Measurements from ENCODE around the gene DDHD1.
"Not testable (repeated sequence)": the region's sequence is repeated elsewhere in the genome, so short reads cannot be mapped to it uniquely, and the experiment has no call there.

DNA sequence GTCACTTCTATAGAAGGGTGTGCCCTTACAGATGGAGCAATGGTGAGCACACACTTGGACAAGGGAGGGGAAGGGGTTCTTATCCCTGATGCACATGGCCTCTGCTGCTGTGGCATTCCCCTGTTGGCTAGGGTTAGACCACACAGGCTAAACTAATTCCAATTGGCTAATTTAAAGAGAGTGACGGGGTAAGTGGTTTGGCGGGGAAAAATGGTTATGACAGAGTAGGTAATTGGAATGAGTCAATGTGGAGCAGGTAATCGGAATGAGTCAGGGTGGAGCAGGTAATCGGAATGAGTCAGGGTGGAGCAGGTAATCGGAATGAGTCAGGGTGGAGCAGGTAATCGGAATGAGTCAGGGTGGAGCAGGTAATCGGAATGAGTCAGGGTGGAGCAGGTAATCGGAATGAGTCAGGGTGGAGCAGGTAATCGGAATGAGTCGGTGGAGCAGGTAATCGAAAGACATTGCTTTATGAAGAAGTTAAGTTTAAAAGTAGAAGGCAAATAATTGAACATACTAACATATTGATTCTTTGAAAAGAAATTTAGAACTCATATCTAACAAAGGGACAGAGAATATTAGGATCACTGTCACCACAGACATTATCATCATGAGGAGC lies 28.4 kb upstream of the DDHD1 start:
- TF ChIP-seq, protein P1, sequence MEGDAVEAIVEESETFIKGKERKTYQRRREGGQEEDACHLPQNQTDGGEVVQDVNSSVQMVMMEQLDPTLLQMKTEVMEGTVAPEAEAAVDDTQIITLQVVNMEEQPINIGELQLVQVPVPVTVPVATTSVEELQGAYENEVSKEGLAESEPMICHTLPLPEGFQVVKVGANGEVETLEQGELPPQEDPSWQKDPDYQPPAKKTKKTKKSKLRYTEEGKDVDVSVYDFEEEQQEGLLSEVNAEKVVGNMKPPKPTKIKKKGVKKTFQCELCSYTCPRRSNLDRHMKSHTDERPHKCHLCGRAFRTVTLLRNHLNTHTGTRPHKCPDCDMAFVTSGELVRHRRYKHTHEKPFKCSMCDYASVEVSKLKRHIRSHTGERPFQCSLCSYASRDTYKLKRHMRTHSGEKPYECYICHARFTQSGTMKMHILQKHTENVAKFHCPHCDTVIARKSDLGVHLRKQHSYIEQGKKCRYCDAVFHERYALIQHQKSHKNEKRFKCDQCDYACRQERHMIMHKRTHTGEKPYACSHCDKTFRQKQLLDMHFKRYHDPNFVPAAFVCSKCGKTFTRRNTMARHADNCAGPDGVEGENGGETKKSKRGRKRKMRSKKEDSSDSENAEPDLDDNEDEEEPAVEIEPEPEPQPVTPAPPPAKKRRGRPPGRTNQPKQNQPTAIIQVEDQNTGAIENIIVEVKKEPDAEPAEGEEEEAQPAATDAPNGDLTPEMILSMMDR (IDR thresholded peaks at IDR 0.05; ENCODE audit: insufficient read depth, low read depth, low read length): not testable (repeated sequence)
- not testable (repeated sequence) for TF ChIP-seq EZH2 (IDR thresholded peaks at IDR 0.05; ENCODE audit: insufficient read depth, low read length)

All from astrocyte (in vitro differentiated cells and primary cell).